SIG-M5 treated with dmso at 0.1 percent for 504 hours (cell line): ENCODE results near the gene VSTM2B.

Source experiments
- DNase-seq: peaks from one replicate; lab custom pipeline; 2025; ENCODE audit not compliant: unreplicated experiment; lab: John Stamatoyannopoulos, UW

The VSTM2B gene

GRCh38 chr19:29495901-29496441 is 29.8 kb upstream of the VSTM2B start:
- no peak for DNase-seq

DNA sequence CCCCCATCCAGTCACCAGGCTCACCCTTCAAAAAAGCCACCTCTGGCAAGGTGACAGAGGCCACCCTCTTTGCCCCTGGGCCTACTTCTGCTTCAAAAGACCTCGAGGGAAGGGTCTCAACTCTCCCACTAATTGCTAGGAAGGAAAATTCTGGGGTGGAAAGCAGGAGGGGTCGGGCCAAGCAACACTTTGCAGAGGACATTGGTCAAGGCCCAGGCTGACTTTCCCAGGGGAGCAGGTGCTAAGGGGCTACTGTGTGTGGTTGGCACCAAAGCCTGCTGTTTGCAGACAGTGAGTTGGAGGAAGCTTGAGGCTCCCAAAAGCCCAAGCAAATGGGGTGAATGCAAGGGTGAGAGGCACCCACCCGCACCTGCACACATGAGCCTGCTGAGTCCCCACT is 28.6 kb upstream of the VSTM2B start:
- no peak for DNase-seq

DNA sequence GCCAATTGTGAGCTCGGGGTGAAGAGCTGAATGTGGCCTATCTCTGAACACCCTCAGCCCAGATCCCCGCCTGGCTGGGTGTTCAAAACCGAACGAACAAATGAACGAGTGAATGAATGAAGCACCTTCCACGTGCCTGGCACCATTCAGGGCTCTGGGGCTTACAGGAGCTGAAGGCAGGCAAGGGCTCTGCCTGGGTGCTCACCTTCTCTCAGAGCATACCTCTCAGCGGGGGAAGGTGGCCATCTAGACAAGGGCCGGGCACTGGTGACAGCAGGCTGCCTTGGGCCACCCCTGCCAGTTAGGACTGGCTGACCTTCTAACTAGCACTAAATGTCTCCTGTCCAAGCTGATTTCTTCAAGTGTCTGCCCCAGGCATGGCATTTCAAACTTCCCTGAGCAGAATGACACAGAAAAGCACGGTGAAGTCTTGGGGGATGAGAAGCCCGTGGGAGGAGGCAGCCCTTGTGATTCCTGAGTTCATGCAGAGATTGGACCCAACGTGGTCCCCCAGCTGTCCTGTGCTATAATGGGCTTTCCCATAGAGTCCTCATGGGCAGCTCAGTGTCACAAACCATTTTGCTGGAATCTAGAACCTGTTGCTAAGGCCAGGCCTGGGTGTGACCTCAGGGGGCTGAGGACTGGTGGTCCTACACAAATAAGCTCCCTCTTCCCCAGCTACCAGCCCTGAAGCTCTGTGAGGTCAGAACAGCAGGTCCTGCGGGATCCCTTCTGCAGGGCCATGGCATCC is 27.9 kb upstream of the VSTM2B start:
- DNase-seq, result no peak

DNA sequence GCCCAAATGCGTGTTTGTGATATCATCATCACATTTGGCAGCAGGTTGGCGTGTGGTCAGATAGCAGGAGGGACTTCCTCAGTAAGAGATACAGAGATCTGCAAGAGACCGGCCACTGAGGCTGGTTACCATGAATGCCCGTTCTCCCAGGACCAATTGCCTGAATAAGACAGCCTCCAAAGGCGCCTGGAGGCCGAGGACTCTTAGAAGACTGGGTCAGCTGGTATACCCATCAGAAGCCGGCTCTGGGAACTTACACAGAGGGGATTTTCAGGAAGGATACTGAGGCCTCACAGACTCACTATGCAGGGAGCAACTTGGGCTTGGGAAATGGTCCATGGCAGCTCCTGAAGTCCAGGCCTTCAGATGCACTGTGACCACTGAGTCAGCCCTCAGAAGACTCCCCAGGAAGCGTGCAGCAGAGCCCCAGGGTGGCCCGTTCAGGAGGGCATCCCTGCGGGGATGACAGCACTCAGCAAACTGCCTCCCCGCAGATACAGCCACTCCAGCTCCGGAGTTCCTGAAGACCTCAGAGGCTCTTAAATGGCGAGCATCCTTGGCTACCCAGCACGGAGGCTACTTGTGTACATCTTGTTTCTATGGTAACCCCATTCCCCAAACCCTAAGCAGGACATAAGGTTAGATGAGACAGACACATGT is 26.4 kb upstream of the VSTM2B start:
- DNase-seq, result no peak

DNA sequence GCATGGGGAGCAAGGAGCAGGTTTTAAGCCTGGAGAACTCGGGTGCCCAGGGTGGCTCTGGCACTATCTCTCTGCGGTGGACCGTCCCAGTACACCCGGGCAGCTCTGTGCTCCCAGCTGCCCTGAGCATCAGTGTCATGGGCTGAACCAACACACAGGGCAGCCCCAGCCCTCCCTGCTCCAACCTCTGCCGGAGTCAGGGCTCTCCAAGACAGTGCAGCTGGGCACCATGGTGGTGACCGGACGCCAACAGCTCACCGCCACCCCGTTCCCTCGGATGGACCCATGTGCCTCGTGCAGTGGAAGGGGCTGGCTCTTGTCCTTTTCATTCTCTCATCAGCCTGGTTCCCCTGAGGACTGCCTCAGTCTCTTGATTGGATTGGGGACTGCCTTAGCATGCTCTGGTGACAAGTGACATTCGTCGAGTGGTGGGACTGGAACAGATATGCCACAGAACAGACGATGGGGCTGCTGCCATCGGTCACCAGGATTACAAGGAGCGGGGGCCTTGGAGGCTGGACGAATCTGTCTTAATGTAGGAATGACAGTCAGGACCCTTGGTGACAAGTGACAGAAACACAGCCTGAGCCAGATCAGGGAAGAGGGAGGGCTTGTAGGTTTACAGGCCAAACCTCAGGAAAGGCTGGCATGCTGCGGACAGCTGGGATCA is 25.7 kb upstream of the VSTM2B start:
- DNase-seq, result no peak

DNA sequence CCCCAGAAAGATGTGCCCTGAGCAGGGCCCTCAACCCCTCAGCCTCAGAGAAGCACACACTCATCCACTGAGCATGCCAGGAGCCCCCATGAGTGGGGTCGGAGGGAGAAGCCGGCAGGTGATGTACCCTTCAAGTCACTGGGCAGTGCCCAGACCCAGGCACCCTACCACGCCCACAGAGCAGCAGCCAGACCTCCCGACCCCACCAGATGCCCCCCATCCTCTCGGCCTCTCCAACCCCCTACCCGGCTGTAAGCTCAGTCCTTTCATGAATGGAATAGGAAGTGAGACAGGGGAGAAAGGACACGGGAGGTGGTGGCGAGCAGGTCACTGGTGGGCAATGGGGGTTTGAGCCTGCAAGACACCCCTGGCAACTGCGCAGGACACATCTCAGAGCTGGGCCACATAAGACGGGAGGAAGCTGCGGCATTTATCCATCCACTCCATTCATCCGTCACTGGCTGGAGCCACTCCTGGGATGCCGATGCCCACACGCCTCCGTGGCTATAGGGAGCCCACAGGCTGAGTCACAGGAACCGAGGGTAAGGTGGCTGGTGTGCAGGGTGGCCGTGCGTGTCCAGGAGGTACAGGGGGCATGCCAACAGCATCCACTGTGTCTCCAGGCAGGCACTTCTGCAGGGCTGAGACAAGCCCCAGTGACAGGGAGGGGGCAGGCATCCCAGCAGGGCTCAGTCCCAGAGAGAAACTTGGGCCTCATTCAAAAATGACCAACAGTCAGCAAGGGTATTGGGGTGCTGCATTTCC is 23.8 kb upstream of the VSTM2B start:
- no peak for DNase-seq

- no peak for DNase-seq
Observed at GRCh38 chr19:29502581-29502850, 23.3 kb upstream of the VSTM2B start.

GRCh38 chr19:29503140-29503758 is 22.5 kb upstream of the VSTM2B start:
- DNase-seq, result no peak

GRCh38 chr19:29503785-29504184 is 22.0 kb upstream of the VSTM2B start:
- no peak for DNase-seq

DNA sequence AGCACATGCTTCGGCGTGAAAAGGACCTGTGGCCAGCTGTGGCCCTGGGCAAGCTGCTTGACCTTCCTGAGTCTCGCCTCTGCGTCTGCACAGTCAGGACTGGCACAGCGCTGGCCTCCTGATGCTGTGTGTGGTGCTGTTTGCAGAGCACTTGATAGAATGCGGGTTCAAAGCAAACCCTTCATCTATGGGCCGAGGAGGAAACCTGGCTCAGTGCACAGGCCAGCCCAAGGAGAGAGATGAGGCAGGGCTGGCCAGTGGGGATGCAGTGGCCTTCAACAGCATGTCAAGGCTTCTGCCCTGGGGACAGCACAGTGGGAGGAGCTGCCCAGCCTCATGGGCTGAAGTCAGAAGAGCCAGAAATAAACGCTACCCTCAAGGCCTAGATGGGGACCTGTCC is 21.3 kb upstream of the VSTM2B start:
- DNase-seq, result no peak

- no peak for DNase-seq
Observed at GRCh38 chr19:29505097-29505824, 20.5 kb upstream of the VSTM2B start.

GRCh38 chr19:29506619-29506911 is 19.2 kb upstream of the VSTM2B start:
- DNase-seq, result no peak

GRCh38 chr19:29507081-29507860 is 18.5 kb upstream of the VSTM2B start:
- no peak for DNase-seq

GRCh38 chr19:29508181-29508580 is 17.6 kb upstream of the VSTM2B start:
- DNase-seq, result no peak

- DNase-seq, result no peak
Observed at GRCh38 chr19:29509456-29509855, 16.3 kb upstream of the VSTM2B start.

GRCh38 chr19:29510701-29511265 is 15.0 kb upstream of the VSTM2B start:
- no peak for DNase-seq

DNA sequence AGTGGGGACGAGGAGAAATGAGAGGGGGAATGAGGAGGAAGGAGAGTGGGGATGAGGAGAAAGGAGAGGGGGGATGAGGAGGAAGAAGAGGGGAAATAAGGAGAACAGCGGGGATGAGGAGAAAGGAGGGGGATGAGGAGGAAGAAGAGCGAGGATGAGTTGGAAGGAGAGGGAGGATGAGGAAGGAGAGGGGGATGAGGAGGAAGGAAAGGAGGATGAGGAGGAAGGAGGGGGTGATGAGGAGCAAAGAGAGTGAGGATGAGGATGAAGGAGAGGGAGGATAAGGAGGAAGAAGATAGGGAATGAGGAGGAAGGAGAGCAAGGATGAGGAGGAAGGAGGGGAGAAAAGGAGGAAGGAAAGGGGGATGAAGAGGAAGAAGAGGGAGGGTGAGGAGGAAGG is 14.0 kb upstream of the VSTM2B start:
- DNase-seq, result no peak

- DNase-seq, result no peak
Observed at GRCh38 chr19:29512748-29513147, 13.0 kb upstream of the VSTM2B start.

DNA sequence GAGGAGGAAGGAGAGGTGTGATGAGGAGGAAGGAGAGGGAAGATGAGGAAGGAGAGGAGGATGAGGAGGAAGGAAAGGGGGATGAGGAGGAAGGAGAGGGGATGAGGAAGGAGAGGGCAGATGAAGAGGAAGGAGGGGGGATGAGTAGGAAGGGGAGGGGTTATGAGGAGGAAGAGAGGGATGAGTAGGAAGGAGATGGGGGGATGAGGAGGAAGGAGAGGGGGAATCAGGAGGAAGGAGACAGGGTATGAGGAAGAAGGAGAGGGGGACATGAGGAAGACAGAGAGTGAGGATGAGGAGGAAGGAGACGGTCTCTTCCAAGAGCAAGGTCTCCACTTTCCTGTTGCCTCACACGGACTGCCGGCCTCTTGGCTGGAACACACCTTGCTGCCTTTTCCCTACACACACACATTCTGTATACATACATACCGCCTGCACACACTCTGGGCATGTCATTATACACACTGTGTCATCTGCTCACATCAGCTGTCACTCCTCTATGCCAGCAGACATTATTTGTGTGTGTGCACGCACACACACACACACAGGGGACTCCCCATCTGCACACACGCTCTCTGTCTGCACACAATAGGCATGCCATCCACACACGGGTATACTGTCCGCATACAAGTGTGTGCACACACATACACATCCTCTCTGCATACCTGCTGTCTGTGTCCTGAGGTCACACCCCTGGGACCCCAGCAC is 11.1 kb upstream of the VSTM2B start:
- no peak for DNase-seq
